NB4 (cell line): Measurements from ENCODE around the gene NR2F1-AS1.

ENCODE experiments used
- POLR2A ChIP-seq: IDR thresholded peaks from 2 replicates; pipeline ENCODE4 v1.6.1; 2011; ENCODE audit warnings: mild to moderate bottlenecking; ENCODE audit not compliant: insufficient read length; ENCODE audit errors: extremely low read depth
- TF ChIP-seq, protein P1 (sequence below): IDR thresholded peaks from one replicate; pipeline ENCODE4 v1.5.1; 2012; ENCODE audit warnings: low read depth, low read length
- TF ChIP-seq, protein P2 (sequence below): IDR thresholded peaks from 2 replicates; pipeline ENCODE4 v1.6.1; 2011; ENCODE audit warnings: low read depth, low read length

DNA sequence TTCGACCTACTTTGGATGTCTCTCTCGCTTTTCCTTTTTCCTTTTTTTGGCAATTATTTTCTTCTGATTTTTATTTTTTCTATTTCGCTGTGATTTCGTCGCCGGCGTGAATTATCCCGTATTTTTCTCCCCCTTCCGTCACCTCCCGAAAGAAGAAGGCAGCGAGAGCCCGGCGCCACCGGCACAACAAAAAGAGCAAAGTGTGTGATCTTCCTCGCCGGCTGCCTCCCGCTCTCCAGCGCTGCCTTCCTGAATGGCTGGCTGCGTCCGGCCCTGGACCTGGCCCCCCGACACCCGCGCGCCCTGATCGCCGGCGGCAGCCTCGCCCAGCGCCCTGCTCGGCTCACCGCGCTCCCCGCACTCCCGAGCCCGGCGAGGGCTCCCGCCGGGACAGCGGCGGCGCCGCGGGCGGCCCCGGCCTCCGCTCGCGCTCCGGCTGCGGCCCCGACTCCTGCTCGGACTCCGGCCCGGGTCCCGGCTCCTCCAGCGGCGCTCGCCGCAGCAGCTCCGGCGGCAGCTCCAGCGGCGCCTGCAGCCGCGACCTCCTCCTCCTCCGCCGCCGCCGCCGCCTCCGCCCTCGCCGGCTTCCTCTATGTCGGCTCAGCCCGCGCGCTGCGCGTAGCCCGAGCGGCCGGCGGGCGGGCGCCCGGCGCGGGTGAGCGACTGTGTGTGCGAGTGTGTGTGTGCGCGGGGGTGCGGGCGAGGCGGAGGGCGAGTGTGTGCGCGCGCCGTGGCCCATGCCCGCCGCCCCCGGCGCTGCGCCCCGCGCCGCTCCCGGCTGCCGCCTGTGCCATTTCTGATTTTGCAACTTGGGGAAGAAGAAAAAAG, 3.0 kb upstream of the NR2F1-AS1 start:
- no peak for TF ChIP-seq POLR2A
- TF ChIP-seq, protein P1, sequence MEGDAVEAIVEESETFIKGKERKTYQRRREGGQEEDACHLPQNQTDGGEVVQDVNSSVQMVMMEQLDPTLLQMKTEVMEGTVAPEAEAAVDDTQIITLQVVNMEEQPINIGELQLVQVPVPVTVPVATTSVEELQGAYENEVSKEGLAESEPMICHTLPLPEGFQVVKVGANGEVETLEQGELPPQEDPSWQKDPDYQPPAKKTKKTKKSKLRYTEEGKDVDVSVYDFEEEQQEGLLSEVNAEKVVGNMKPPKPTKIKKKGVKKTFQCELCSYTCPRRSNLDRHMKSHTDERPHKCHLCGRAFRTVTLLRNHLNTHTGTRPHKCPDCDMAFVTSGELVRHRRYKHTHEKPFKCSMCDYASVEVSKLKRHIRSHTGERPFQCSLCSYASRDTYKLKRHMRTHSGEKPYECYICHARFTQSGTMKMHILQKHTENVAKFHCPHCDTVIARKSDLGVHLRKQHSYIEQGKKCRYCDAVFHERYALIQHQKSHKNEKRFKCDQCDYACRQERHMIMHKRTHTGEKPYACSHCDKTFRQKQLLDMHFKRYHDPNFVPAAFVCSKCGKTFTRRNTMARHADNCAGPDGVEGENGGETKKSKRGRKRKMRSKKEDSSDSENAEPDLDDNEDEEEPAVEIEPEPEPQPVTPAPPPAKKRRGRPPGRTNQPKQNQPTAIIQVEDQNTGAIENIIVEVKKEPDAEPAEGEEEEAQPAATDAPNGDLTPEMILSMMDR: no peak
- TF ChIP-seq, protein P2, sequence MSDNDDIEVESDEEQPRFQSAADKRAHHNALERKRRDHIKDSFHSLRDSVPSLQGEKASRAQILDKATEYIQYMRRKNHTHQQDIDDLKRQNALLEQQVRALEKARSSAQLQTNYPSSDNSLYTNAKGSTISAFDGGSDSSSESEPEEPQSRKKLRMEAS: no peak
